H1 (cell line): ENCODE results near the gene ARL10. TPM values are rescaled to one million over a fixed set of nuclear protein-coding genes. Genes with fewer than 3 reads are reported as not detected.

Experiments used
- CTCF ChIA-PET: fragments of 300-600 bp; sonication (Branson Sonifier 250); formaldehyde crosslinking; loops from one replicate; lab custom pipeline; 2021; ENCODE audit not compliant: partially characterized antibody; lab: Charles Lee
- POLR2A ChIA-PET: fragments of 300-600 bp; sonication (Branson Sonifier 250); formaldehyde crosslinking; loops from one replicate; lab custom pipeline; 2021; ENCODE audit warnings: inconsistent platforms; ENCODE audit not compliant: partially characterized antibody; lab: Charles Lee
- DNase-seq, 2 experiments: peaks; one replicate each; pipeline versions ENCODE4 v3.0.0 to v3.0.0-alpha.2; 2010 to 2022; ENCODE audit warnings: low spot score in 2 of 2, low read depth in 1 of 2, mixed read lengths in 1 of 2
- FAIRE-seq: peaks from 2 replicates; lab custom pipeline; 2011; peaks lifted over from hg19 to GRCh38; lab: Jason Lieb, UNC
- H2AFZ ChIP-seq: 2 replicates; pipeline ENCODE4 v1.8.1; 2012; ENCODE audit warnings: low read length, inconsistent platforms
- H2AK5ac ChIP-seq: 2 replicates; pipeline ENCODE4 v1.6.1; 2013; ENCODE audit warnings: low read depth, low read length
- H2BK120ac ChIP-seq: replicated peaks from 2 replicates; pipeline ENCODE3; 2013; ENCODE audit warnings: low read depth, low read length, inconsistent platforms
- H2BK12ac ChIP-seq: 2 replicates; pipeline ENCODE4 v1.6.1; 2013; ENCODE audit warnings: low read depth, low read length
- H2BK15ac ChIP-seq: 2 replicates; pipeline ENCODE4 v1.6.1; 2013; ENCODE audit warnings: low read length
- H2BK20ac ChIP-seq: 2 replicates; pipeline ENCODE4 v1.6.1; 2013; ENCODE audit warnings: low read length
- H2BK5ac ChIP-seq: 2 replicates; pipeline ENCODE4 v1.6.1; 2013; ENCODE audit warnings: low read depth, low read length
- H3K14ac ChIP-seq: 2 replicates; pipeline ENCODE4 v1.6.1; 2013; ENCODE audit warnings: inconsistent platforms; ENCODE audit not compliant: insufficient read length
- H3K18ac ChIP-seq: 2 replicates; pipeline ENCODE4 v1.6.1; 2013; ENCODE audit warnings: low read length; ENCODE audit errors: extremely low read depth
- H3K23ac ChIP-seq: 2 replicates; pipeline ENCODE4 v1.6.1; 2013; ENCODE audit warnings: inconsistent platforms; ENCODE audit not compliant: insufficient read length
- H3K23me2 ChIP-seq: 2 replicates; pipeline ENCODE4 v1.6.1; 2013; ENCODE audit warnings: low read depth, low read length
- H3K27ac ChIP-seq: 2 replicates; pipeline ENCODE4 v1.6.1; 2011; ENCODE audit warnings: low read depth, low read length, inconsistent platforms
- H3K27me3 ChIP-seq, 4 experiments: replicated peaks in 1 of 4; 1 replicate in 1 of 4; 2 replicates in 3 of 4; pipeline versions ENCODE4 v1.6.1 to v1.8.1; 2011 to 2013; ENCODE audit warnings: low read length in 3 of 4, mild to moderate bottlenecking in 3 of 4, inconsistent platforms in 2 of 4, mixed read lengths in 2 of 4, moderate library complexity in 1 of 4; ENCODE audit not compliant: control insufficient read depth in 3 of 4, insufficient read depth in 3 of 4; ENCODE audit errors: extremely low read depth in 1 of 4
- H3K36me3 ChIP-seq, 4 experiments: 2 replicates each; pipeline versions ENCODE4 v1.6.1 to v1.8.1; 2011 to 2013; ENCODE audit warnings: mild to moderate bottlenecking in 4 of 4, low read length in 3 of 4, moderate library complexity in 2 of 4, control low read depth in 1 of 4, inconsistent platforms in 1 of 4; ENCODE audit not compliant: insufficient read depth in 4 of 4, control insufficient read depth in 2 of 4
- H3K4ac ChIP-seq: replicated peaks from 2 replicates; pipeline ENCODE3; 2013; ENCODE audit warnings: low read length, low read depth, mixed read lengths, inconsistent platforms; ENCODE audit not compliant: insufficient read length
- H3K4me1 ChIP-seq, 4 experiments: replicated peaks in 1 of 4; 1 replicate in 1 of 4; 2 replicates in 3 of 4; pipeline versions ENCODE4 v1.6.1 to v1.8.1; 2011 to 2013; ENCODE audit warnings: low read length in 3 of 4, inconsistent platforms in 2 of 4, mixed read lengths in 1 of 4; ENCODE audit not compliant: insufficient read depth in 4 of 4, control insufficient read depth in 3 of 4
- H3K4me2 ChIP-seq, 2 experiments: 2 replicates each; pipeline versions ENCODE4 v1.6.1 to v1.8.1; 2011 to 2013; ENCODE audit warnings: low read depth in 2 of 2, low read length in 2 of 2, control low read depth in 1 of 2, inconsistent platforms in 1 of 2, mild to moderate bottlenecking in 1 of 2; ENCODE audit not compliant: insufficient read depth in 1 of 2
- H3K4me3 ChIP-seq, 4 experiments: fragments of 200-600, 300-600 bp in 1 of 4; sonication (generic), shearing (Covaris generic), sonication (Bioruptor Twin) in 1 of 4; 2 replicates each; pipeline versions ENCODE4 v1.5.1 to v1.8.1; 2011 to 2016; ENCODE audit warnings: low read length in 4 of 4, low read depth in 3 of 4, control low read depth in 2 of 4, inconsistent platforms in 2 of 4, mild to moderate bottlenecking in 2 of 4, mixed read lengths in 1 of 4, moderate library complexity in 1 of 4; ENCODE audit not compliant: insufficient read depth in 2 of 4; ENCODE audit errors: extremely low read depth in 1 of 4
- H3K56ac ChIP-seq: replicated peaks from 2 replicates; pipeline ENCODE3; 2013; ENCODE audit warnings: low read depth, mild to moderate bottlenecking, mixed read lengths, low read length, inconsistent platforms; ENCODE audit not compliant: insufficient read length
- H3K79me1 ChIP-seq: 2 replicates; pipeline ENCODE4 v1.6.1; 2013; ENCODE audit warnings: low read depth, low read length, control low read depth
- H3K79me2 ChIP-seq, 2 experiments: 2 replicates each; pipeline versions ENCODE4 v1.6.1 to v1.8.1; 2012 to 2013; ENCODE audit warnings: low read length in 2 of 2, mild to moderate bottlenecking in 2 of 2, inconsistent platforms in 1 of 2; ENCODE audit not compliant: insufficient read depth in 2 of 2, control insufficient read depth in 1 of 2
- H3K9ac ChIP-seq, 4 experiments: replicated peaks in 1 of 4; 1 replicate in 1 of 4; 2 replicates in 3 of 4; pipeline versions ENCODE4 v1.6.1 to v1.8.1; 2011 to 2013; ENCODE audit warnings: low read depth in 3 of 4, low read length in 3 of 4, control low read depth in 2 of 4, mild to moderate bottlenecking in 2 of 4, moderate library complexity in 2 of 4, inconsistent platforms in 1 of 4; ENCODE audit errors: extremely low read depth in 1 of 4
- H3K9me3 ChIP-seq, 2 experiments: 2 replicates each; pipeline versions ENCODE4 v1.6.1 to v1.8.1; 2012 to 2013; ENCODE audit warnings: mild to moderate bottlenecking in 2 of 2, moderate library complexity in 2 of 2, control low read depth in 1 of 2, inconsistent platforms in 1 of 2, low read depth in 1 of 2, low read length in 1 of 2, mixed read lengths in 1 of 2; ENCODE audit not compliant: insufficient read depth in 2 of 2
- H4K20me1 ChIP-seq, 2 experiments: replicated peaks in 1 of 2; 2 replicates each; pipeline versions ENCODE3 to v1.8.1; 2011 to 2013; ENCODE audit warnings: inconsistent platforms in 2 of 2, low read length in 2 of 2, mild to moderate bottlenecking in 1 of 2; ENCODE audit not compliant: insufficient read depth in 2 of 2, control insufficient read depth in 1 of 2
- H4K5ac ChIP-seq: 2 replicates; pipeline ENCODE4 v1.6.1; 2013; ENCODE audit warnings: low read length, low read depth, mixed read lengths, inconsistent platforms; ENCODE audit not compliant: insufficient read length
- H4K8ac ChIP-seq: 2 replicates; pipeline ENCODE4 v1.8.0; 2013; ENCODE audit warnings: mild to moderate bottlenecking, moderate library complexity, low read length, inconsistent platforms; ENCODE audit not compliant: insufficient read depth; ENCODE audit errors: extremely low read depth
- H4K91ac ChIP-seq: replicated peaks from 2 replicates; pipeline ENCODE3; 2013; ENCODE audit warnings: low read length, mixed read lengths, inconsistent platforms; ENCODE audit not compliant: insufficient read length
- ASH2L ChIP-seq: fragments of 200-600, 300-600 bp; sonication (generic); IDR thresholded peaks from one replicate; pipeline ENCODE4 v1.7.1; 2017; ENCODE audit warnings: low read length
- BCL11A ChIP-seq, 2 experiments: IDR thresholded peaks; one replicate each; pipeline ENCODE4 v1.6.1; 2011; ENCODE audit warnings: low read depth in 2 of 2, low read length in 2 of 2, mild to moderate bottlenecking in 2 of 2
- CBX8 ChIP-seq: fragments of 300-800, 300-1000 bp; sonication (generic); IDR thresholded peaks from 2 replicates; pipeline ENCODE4 v1.7.1; 2016; ENCODE audit warnings: low read depth, low read length, borderline replicate concordance
- CHD1 ChIP-seq: IDR thresholded peaks from 2 replicates; pipeline ENCODE4 v1.6.1; 2012; ENCODE audit warnings: low read depth, low read length, improper control_type of control experiment
- CREB1 ChIP-seq: IDR thresholded peaks from 2 replicates; pipeline ENCODE4 v1.6.1; 2012; ENCODE audit warnings: inconsistent platforms
- CTBP2 ChIP-seq: IDR thresholded peaks from 2 replicates; pipeline ENCODE4 v1.7.0; 2011; ENCODE audit warnings: borderline replicate concordance, mild to moderate bottlenecking, moderate library complexity, mixed read lengths, low read length; ENCODE audit not compliant: insufficient read depth, insufficient read length
- EGR1 ChIP-seq: IDR thresholded peaks from 2 replicates; pipeline ENCODE4 v1.6.1; 2011; ENCODE audit warnings: low read depth, low read length, borderline replicate concordance
- HDAC2 ChIP-seq, 2 experiments: fragments of 300-600 bp in 1 of 2; sonication (generic) in 1 of 2; IDR thresholded peaks; 2 replicates each; pipeline ENCODE4 v1.6.1; 2011 to 2012; ENCODE audit warnings: low read depth in 2 of 2, low read length in 2 of 2, mild to moderate bottlenecking in 2 of 2, moderate library complexity in 2 of 2, borderline replicate concordance in 1 of 2, inconsistent platforms in 1 of 2
- KDM5A ChIP-seq: fragments of 200-600 bp; IDR thresholded peaks from 2 replicates; pipeline ENCODE4 v1.7.1; 2012; ENCODE audit warnings: mild to moderate bottlenecking, low read length, inconsistent platforms, mixed read lengths
- POLR2A ChIP-seq, 2 experiments: IDR thresholded peaks; 1 replicate in 1 of 2; 2 replicates in 1 of 2; pipeline ENCODE4 v1.6.1; 2011; ENCODE audit warnings: low read depth in 2 of 2, low read length in 2 of 2, mild to moderate bottlenecking in 2 of 2; ENCODE audit errors: control extremely low read depth in 1 of 2
- SAP30 ChIP-seq: fragments of 300-600 bp; sonication (generic); IDR thresholded peaks from 2 replicates; pipeline ENCODE4 v1.7.1; 2012; ENCODE audit warnings: low read length, moderate library complexity, mild to moderate bottlenecking, inconsistent platforms; ENCODE audit not compliant: insufficient read depth, insufficient replicate concordance
- SIN3A ChIP-seq, 2 experiments: IDR thresholded peaks in 1 of 2; conservative IDR thresholded peaks in 1 of 2; 2 replicates each; pipeline ENCODE4 v1.6.1; 2011 to 2012; ENCODE audit warnings: low read length in 2 of 2, improper control_type of control experiment in 1 of 2, low read depth in 1 of 2, mild to moderate bottlenecking in 1 of 2
- SIX5 ChIP-seq: IDR thresholded peaks from 2 replicates; pipeline ENCODE4 v1.6.1; 2011; ENCODE audit warnings: mild to moderate bottlenecking, low read depth, low read length
- WGBS, 2 experiments: shearing (Covaris generic) in 1 of 2; methylation state at CpG; one replicate each; pipeline versions ENCODE4 v1.1.6 to v1.1.7; 2013 to 2015; ENCODE audit warnings: low lambda C conversion rate in 2 of 2, mixed read lengths in 2 of 2, inconsistent platforms in 1 of 2, low coverage in 1 of 2, missing lambda C conversion rate in 1 of 2; ENCODE audit not compliant: insufficient replicate concordance in 2 of 2, insufficient coverage in 1 of 2, insufficient read length in 1 of 2; ENCODE audit errors: extremely low coverage in 1 of 2, missing lambda C conversion rate in 1 of 2; 5-methylcytosine and 5-hydroxymethylcytosine counted together
- polyA plus RNA-seq, 7 experiments: library from polyadenylated mRNA; depleted of rRNA in 3 of 7; stranded (reverse) in 5 of 7; unstranded in 2 of 7; fragments of >200 nt in 5 of 7; fragments of 200-250 nt in 2 of 7; gene quantifications; 1 replicate in 5 of 7; 2 replicates in 1 of 7; 4 replicates in 1 of 7; pipeline versions ENCODE4 v1.2.1 to v1.2.3, GENCODE V29; 2011 to 2013; ENCODE audit warnings: missing spikeins in 2 of 7, mixed read lengths in 2 of 7
- total RNA-seq: library from RNA; stranded (reverse); fragmentation: NEBNext Ultra II Directional; extraction: Animal tissue kit (Norgen Biotek cat#: 25700); gene quantifications from 2 replicates; pipeline ENCODE4 v1.2.1, GENCODE V29; 2021

Gene ARL10
- total and polyA plus RNA-seq, 2 of the 8 experiments (the other 6 are each of a cell fraction or from before 2014, with no cell fraction given): 3.1 to 7.4 TPM

DNA sequence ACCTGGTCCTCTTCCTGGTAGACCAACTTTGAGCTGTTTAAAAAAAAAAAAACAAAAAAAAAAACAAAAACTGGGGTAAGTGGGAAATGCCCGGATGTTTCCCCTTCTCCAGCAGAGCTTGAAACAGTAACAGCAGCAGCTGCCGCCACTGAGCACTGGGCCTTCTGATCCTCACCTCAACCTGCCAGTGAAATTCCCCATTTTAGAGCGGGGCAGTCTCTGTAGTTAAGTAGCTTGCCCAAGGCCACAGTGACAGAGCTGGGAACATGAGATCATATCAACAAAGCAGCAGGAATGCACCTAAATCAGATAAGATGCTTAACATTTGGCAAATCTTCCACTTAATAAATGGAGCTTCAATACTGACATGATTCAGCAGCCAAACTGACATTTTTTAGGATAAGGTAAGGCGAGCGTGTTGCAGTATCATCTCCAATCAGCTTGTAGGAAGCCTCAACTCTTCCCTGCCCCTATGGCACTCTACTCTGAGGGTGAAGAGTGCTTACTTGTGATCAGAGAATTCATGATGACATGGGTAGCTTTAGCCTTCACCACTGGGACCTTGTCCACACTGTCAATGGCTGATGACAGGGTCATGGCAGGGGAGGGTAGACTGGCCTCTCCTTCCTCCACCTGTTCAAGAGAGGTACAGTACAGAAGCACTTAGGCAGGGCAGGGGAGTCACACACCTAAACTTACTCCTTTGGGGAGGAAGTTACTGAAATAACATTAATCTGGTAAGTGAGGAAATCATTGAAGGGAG lies 13.0 kb upstream of the ARL10 start:
- H3K9me3 ChIP-seq: no peaks in the 10 kb centered on the region
- peaks cover 17% of the 10 kb centered on the region for H3K79me1 ChIP-seq
- H3K36me3 ChIP-seq: peaks cover 23 to 86% (median 58%) of the 10 kb centered on the region in 4 experiments
- no peak overlapping the region for H4K5ac ChIP-seq
- no peaks in the 10 kb centered on the region for H3K4me1 ChIP-seq
- H2BK20ac ChIP-seq: no peak overlapping the region
- ChIA-PET CTCF (no interaction called here), POLR2A (interaction anchor here (0.5 to 0.9 kb wide), 2 partner anchors 8 to 17 kb away, joined by 3 read pairs; no protein-coding TSS in a partner anchor)
- peaks cover 11 to 30% of the 10 kb centered on the region in 2 experiments for H4K20me1 ChIP-seq
- no peak overlapping the region for H2AK5ac ChIP-seq
- no peak overlapping the region for H3K27ac ChIP-seq
- H3K56ac ChIP-seq: no peak overlapping the region
- H2BK12ac ChIP-seq: no peak overlapping the region
- no peak overlapping the region for H3K4me2 ChIP-seq
- H2BK5ac ChIP-seq: no peak overlapping the region
- H3K27me3 ChIP-seq: no peaks in the 10 kb centered on the region
- no peak overlapping the region for H3K18ac ChIP-seq
- FAIRE-seq: no peak
- H3K14ac ChIP-seq: no peak overlapping the region
- no peak overlapping the region for H2AFZ ChIP-seq
- no peak overlapping the region for H4K8ac ChIP-seq
- no peak overlapping the region for H2BK120ac ChIP-seq
- WGBS, 2 experiments: 88% methylated on average over 5 of the region's 5 CpGs; no CpG with 5 or more reads in 1 of the 2 experiments
- peaks cover 4 to 51% of the 10 kb centered on the region in 2 experiments for H3K79me2 ChIP-seq
- no peak overlapping the region for H2BK15ac ChIP-seq
- H3K4ac ChIP-seq: no peak overlapping the region
- no peak overlapping the region for H4K91ac ChIP-seq
- H3K4me3 ChIP-seq: no peak overlapping the region
- H3K23me2 ChIP-seq: no peaks in the 10 kb centered on the region
- H3K23ac ChIP-seq: no peak overlapping the region
- TF ChIP-seq SIX5 (no peak), EGR1 (no peak), CREB1 (no peak), HDAC2 (IDR thresholded peaks at IDR 0.05; ENCODE audit: borderline replicate concordance in 1 of 2, low read depth in 2 of 2, low read length in 2 of 2) (no peak), POLR2A (IDR thresholded peaks at IDR 0.05; ENCODE audit: control extremely low read depth in 1 of 2, low read depth in 2 of 2, low read length in 2 of 2) (no peak), KDM5A (no peak), ASH2L (no peak), BCL11A (IDR thresholded peaks at IDR 0.05; ENCODE audit: low read depth in 2 of 2, low read length in 2 of 2) (no peak), CHD1 (no peak), CBX8 (no peak), SAP30 (no peak), CTBP2 (no peak), SIN3A (conservative IDR thresholded peaks at IDR 0.05 in 1 of 2, IDR thresholded peaks at IDR 0.05 in 1 of 2; ENCODE audit: low read depth in 1 of 2, low read length in 2 of 2) (no peak)
- H3K9ac ChIP-seq: no peak overlapping the region
- no peak for DNase-seq
